Activated CD8-positive, alpha-beta T cell treated with anti-CD3 and anti-CD28 coated beads, Interleukin-2, amount 10 ng/mL, durations not matched to agents 7 days and 5 days (primary cell): ENCODE measurements around the gene RDH12. TPM values are rescaled to one million over a fixed set of nuclear protein-coding genes. Genes with fewer than 3 reads are reported as not detected.
"Not testable (repeated sequence)": the region's sequence is repeated elsewhere in the genome, so short reads cannot be mapped to it uniquely, and the experiment has no call there.

Experiments used
- ATAC-seq: fragments of 150-1000 bp; cut with Tn5 transposase; one replicate; pipeline ENCODE4 v1.10.0; 2021; ENCODE audit warnings: moderate library complexity
- CTCF ChIA-PET: fragments of 350-600 bp; sonication (Branson Sonifier 250); formaldehyde crosslinking; loops from one replicate; lab custom pipeline; 2021; ENCODE audit warnings: antibody characterized with exemption; lab: Charles Lee
- POLR2A ChIA-PET: fragments of 350-600 bp; sonication (Branson Sonifier 250); formaldehyde crosslinking; loops from one replicate; lab custom pipeline; 2021; ENCODE audit warnings: antibody characterized with exemption; lab: Charles Lee
- DNase-seq: peaks from one replicate; pipeline ENCODE4 v3.0.0-alpha.2; 2020
- H3K27ac Mint-ChIP-seq: one replicate; pipeline ENCODE4 v1.8.0; 2021; ENCODE audit warnings: mild to moderate bottlenecking, mixed read lengths
- H3K27me3 Mint-ChIP-seq: one replicate; pipeline ENCODE4 v1.8.0; 2021; ENCODE audit warnings: low read depth, mixed read lengths
- H3K36me3 Mint-ChIP-seq: one replicate; pipeline ENCODE4 v1.8.0; 2021; ENCODE audit warnings: low read depth, mixed read lengths
- H3K4me1 Mint-ChIP-seq: one replicate; pipeline ENCODE4 v1.8.0; 2021; ENCODE audit warnings: low read depth, mixed read lengths
- H3K4me3 Mint-ChIP-seq: one replicate; pipeline ENCODE4 v1.8.0; 2021; ENCODE audit warnings: mild to moderate bottlenecking, mixed read lengths
- H3K9me3 Mint-ChIP-seq: one replicate; pipeline ENCODE4 v1.8.0; 2022; ENCODE audit warnings: mixed read lengths; ENCODE audit not compliant: insufficient read depth
- total RNA-seq, 2 experiments: library from RNA; stranded (reverse); gene quantifications; one replicate each; pipeline ENCODE4 v1.2.3, GENCODE V29; 2021

The RDH12 gene
- total RNA-seq, 2 experiments from 2014 or later, result not detected

- H3K27ac Mint-ChIP-seq, result no peak overlapping the region
These were observed 2.9 kb downstream of the RDH12 start for GRCh38 chr14:67704484-67705089.

DNA sequence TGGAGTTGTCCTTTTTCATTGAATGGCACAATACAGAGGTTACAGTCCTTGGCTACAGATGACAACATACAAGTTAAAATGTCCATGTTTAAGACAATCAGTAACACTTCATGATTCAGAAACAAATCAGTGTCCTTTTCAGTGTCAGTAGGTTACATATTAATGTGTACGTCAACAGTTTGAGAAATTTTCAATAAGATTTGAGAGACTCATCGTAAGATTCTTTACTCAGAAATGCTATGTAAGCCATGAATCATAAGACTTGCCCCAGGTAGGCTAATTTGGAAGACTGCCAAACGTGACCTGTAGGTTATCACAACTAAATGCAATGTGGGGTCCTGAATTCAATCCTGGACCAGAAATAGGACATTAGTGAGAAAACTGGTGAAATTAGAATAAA is 3.5 kb downstream of the RDH12 start:
- POLR2A ChIA-PET, result interaction anchor here (0.8 kb wide), 1 partner anchor 9 kb away, joined by 3 read pairs; no protein-coding TSS in a partner anchor
- ATAC-seq, result no peak
- DNase-seq, result no peak
- Mint-ChIP-seq H3K36me3 (peaks cover 2% of the 10 kb centered on the region), H3K4me1 (peaks cover 3% of the 10 kb centered on the region), H3K27me3 (peaks cover 5% of the 10 kb centered on the region), H3K4me3 (no peak overlapping the region), H3K9me3 (peaks cover 4% of the 10 kb centered on the region), H3K27ac (no peak overlapping the region)
- CTCF ChIA-PET, result interaction anchor here (0.7 to 3.2 kb wide), 28 partner anchors 9 to 346 kb away, joined by 3 to 93 read pairs (median 7); partner anchors contain the start of genes ARG2, ATP6V1D, PIGH and RDH11

More at GRCh38 chr14:67704484-67705089, 2.9 kb downstream of the RDH12 start:
- Mint-ChIP-seq H3K4me3 (no peak overlapping the region), H3K27me3 (peaks cover 5% of the 10 kb centered on the region), H3K9me3 (no peaks in the 10 kb centered on the region), H3K36me3 (no peaks in the 10 kb centered on the region), H3K4me1 (peaks cover 3% of the 10 kb centered on the region)
- ChIA-PET POLR2A (interaction anchor here (0.9 to 1.4 kb wide), 5 partner anchors 9 to 86 kb away, joined by 3 to 7 read pairs (median 3); partner anchors contain the start of gene RDH11), CTCF (interaction anchor here (0.7 to 3.2 kb wide), 51 partner anchors 9 to 1110 kb away, joined by 3 to 93 read pairs (median 4); partner anchors contain the start of genes ARG2, ATP6V1D, PIGH and RDH11)
- DNase-seq (peak; percentile 53), ATAC-seq (peak; percentile 82)

DNA sequence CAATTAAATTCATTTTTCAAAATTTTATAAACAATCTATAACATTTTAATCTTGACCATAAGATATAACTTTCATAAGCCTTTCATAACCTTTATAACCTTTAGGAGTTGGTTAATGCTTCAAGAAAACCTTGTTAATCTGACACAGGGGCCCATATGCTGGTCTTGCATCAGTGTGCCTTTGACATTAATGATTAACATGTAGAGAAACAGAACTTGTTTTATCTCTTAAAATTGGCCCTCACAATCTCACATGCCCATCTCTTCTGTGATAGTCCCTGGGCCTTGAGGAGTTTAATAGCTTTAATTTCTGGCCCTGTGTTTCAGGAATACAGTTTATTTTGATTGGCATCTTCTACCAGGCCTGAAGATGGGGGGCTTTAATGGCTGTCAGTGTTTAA is 7.7 kb downstream of the RDH12 start:
- H3K27me3 Mint-ChIP-seq, result peaks cover 11% of the 10 kb centered on the region
- H3K4me3 Mint-ChIP-seq, DNase-seq, H3K4me1 Mint-ChIP-seq, ATAC-seq, H3K36me3 Mint-ChIP-seq, H3K27ac Mint-ChIP-seq, POLR2A ChIA-PET: not testable (repeated sequence)
- CTCF ChIA-PET, result interaction anchor here (1.3 kb wide), 1 partner anchor 90 kb away, joined by 5 read pairs; no protein-coding TSS in a partner anchor
- peaks cover 13% of the 10 kb centered on the region for H3K9me3 Mint-ChIP-seq

DNA sequence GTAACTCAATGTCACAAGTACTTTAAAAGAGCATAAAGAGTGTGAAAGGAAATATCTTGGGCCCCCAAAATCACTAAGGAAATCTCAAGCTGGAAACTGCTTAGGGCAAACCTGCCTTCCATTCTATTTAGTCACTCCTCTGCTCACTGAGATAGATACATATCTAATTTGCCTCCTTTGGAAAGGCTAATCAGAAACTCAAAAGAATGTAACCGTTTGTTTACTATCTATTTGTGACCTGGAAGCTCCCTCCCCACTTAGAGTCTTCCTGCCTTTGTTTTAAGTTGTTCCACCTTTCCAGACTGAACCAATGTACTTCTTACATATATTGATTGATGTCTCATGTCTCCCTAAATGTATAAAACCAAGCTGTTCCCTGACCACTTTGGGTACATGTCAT is 8.1 kb downstream of the RDH12 start:
- H3K4me1 Mint-ChIP-seq, H3K4me3 Mint-ChIP-seq, H3K36me3 Mint-ChIP-seq, H3K27me3 Mint-ChIP-seq, H3K27ac Mint-ChIP-seq, ATAC-seq, DNase-seq: not testable (repeated sequence)
- POLR2A ChIA-PET, result interaction anchor here (0.7 kb wide), 1 partner anchor 13 kb away, joined by 3 read pairs; no protein-coding TSS in a partner anchor
- peaks cover 13% of the 10 kb centered on the region for H3K9me3 Mint-ChIP-seq
- CTCF ChIA-PET, result interaction anchor here (1.3 kb wide), 1 partner anchor 91 kb away, joined by 5 read pairs; no protein-coding TSS in a partner anchor

- no peak for ATAC-seq
- ChIA-PET POLR2A (interaction anchor here (0.7 kb wide), 1 partner anchor 13 kb away, joined by 3 read pairs; no protein-coding TSS in a partner anchor), CTCF (interaction anchor here (1.3 kb wide), 1 partner anchor 91 kb away, joined by 5 read pairs; no protein-coding TSS in a partner anchor)
- Mint-ChIP-seq H3K4me1 (no peaks in the 10 kb centered on the region), H3K9me3 (peaks cover 13% of the 10 kb centered on the region), H3K27ac (no peak overlapping the region), H3K27me3 (peaks cover 9% of the 10 kb centered on the region), H3K36me3 (peaks cover 8% of the 10 kb centered on the region), H3K4me3 (no peak overlapping the region)
- no peak for DNase-seq
These were observed 8.5 kb downstream of the RDH12 start for GRCh38 chr14:67710209-67710608.

GRCh38 chr14:67717048-67717447 is 15.4 kb downstream of the RDH12 start:
- H3K27ac Mint-ChIP-seq, result no peak overlapping the region
- peaks cover 16% of the 10 kb centered on the region for H3K27me3 Mint-ChIP-seq
- H3K4me1 Mint-ChIP-seq, result no peaks in the 10 kb centered on the region
- POLR2A ChIA-PET, result no interaction called here
- ATAC-seq (no peak), DNase-seq (no peak)
- no peak overlapping the region for H3K4me3 Mint-ChIP-seq
- no peaks in the 10 kb centered on the region for H3K36me3 Mint-ChIP-seq
- H3K9me3 Mint-ChIP-seq, result no peaks in the 10 kb centered on the region
- CTCF ChIA-PET, result interaction anchor here (0.6 to 5.4 kb wide), 2 partner anchors 13 to 17 kb away, joined by 3 to 39 read pairs; no protein-coding TSS in a partner anchor

GRCh38 chr14:67718265-67718664 is 16.6 kb downstream of the RDH12 start:
- peaks cover 22% of the 10 kb centered on the region for H3K27me3 Mint-ChIP-seq
- H3K9me3 Mint-ChIP-seq, result no peaks in the 10 kb centered on the region
- H3K27ac Mint-ChIP-seq, result no peak overlapping the region
- ChIA-PET POLR2A (no interaction called here), CTCF (no interaction called here)
- H3K4me3 Mint-ChIP-seq, result no peak overlapping the region
- ATAC-seq (no peak), DNase-seq (no peak)
- no peaks in the 10 kb centered on the region for H3K36me3 Mint-ChIP-seq
- H3K4me1 Mint-ChIP-seq, result peaks cover 9% of the 10 kb centered on the region

DNA sequence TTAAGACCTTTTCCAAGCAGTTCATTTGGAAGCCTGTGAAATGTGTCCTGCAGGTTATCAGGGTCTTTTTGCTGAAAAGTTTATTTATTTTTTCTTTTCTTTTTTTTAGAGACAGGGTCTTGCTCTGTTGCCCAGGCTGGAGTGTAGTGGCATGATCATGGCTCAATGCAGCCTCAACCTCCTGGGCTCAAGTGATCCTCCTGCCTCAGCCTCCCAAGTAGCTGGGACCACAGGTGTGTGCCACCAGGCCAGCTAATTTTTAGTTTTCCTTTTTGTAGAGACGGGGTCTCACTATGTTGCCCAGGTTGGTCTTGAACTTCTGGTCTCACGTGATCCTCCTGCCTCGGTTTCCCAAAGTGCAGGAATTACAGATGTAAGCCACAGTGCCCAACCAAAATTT is 17.7 kb downstream of the RDH12 start:
- CTCF ChIA-PET, H3K4me1 Mint-ChIP-seq, ATAC-seq, H3K4me3 Mint-ChIP-seq, H3K27ac Mint-ChIP-seq, H3K36me3 Mint-ChIP-seq, DNase-seq, H3K9me3 Mint-ChIP-seq: not testable (repeated sequence)
- peaks cover 25% of the 10 kb centered on the region for H3K27me3 Mint-ChIP-seq
- POLR2A ChIA-PET, result interaction anchor here (0.6 kb wide), 1 partner anchor 161 kb away, joined by 3 read pairs; no protein-coding TSS in a partner anchor

GRCh38 chr14:67719866-67720265 is 18.2 kb downstream of the RDH12 start:
- Mint-ChIP-seq H3K4me3 (no peak overlapping the region), H3K27ac (no peak overlapping the region), H3K27me3 (peaks cover 25% of the 10 kb centered on the region), H3K36me3 (no peaks in the 10 kb centered on the region), H3K9me3 (no peaks in the 10 kb centered on the region), H3K4me1 (peaks cover 9% of the 10 kb centered on the region)
- no peak for ATAC-seq
- ChIA-PET CTCF (no interaction called here), POLR2A (interaction anchor here (0.6 kb wide), 1 partner anchor 162 kb away, joined by 3 read pairs; no protein-coding TSS in a partner anchor)
- DNase-seq, result no peak

GRCh38 chr14:67721875-67722274 is 20.2 kb downstream of the RDH12 start:
- CTCF ChIA-PET, result interaction anchor here (2.1 kb wide), 1 partner anchor 18 kb away, joined by 8 read pairs; no protein-coding TSS in a partner anchor
- H3K27ac Mint-ChIP-seq, result no peak overlapping the region
- H3K27me3 Mint-ChIP-seq, result peaks cover 25% of the 10 kb centered on the region
- DNase-seq (no peak), ATAC-seq (no peak)
- no peaks in the 10 kb centered on the region for H3K9me3 Mint-ChIP-seq
- H3K4me1 Mint-ChIP-seq, result peaks cover 9% of the 10 kb centered on the region
- no peak overlapping the region for H3K4me3 Mint-ChIP-seq
- H3K36me3 Mint-ChIP-seq, result no peaks in the 10 kb centered on the region
- POLR2A ChIA-PET, result interaction anchor here (1.0 kb wide), 1 partner anchor 14 kb away, joined by 3 read pairs; no protein-coding TSS in a partner anchor

DNA sequence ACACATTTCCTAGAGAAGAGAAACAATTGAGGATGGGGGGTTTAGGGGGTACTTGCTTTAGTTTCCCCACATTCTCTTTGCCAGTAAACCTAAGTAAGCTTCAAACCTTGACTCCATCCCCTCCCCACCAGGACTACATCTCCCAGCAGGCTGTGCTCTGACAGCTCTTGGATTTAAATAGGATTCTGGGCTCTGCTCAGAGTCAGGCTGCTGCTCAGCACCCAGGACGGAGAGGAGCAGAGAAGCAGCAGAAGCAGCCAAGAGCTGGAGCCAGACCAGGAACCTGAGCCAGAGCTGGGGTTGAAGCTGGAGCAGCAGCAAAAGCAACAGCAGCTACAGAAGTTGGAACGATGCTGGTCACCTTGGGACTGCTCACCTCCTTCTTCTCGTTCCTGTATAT is 20.6 kb downstream of the RDH12 start:
- H3K4me1 Mint-ChIP-seq, result peaks cover 9% of the 10 kb centered on the region
- H3K4me3 Mint-ChIP-seq, result no peak overlapping the region
- DNase-seq, result no peak
- POLR2A ChIA-PET, result interaction anchor here (1.0 kb wide), 1 partner anchor 14 kb away, joined by 3 read pairs; no protein-coding TSS in a partner anchor
- CTCF ChIA-PET, result interaction anchor here (2.1 kb wide), 1 partner anchor 18 kb away, joined by 8 read pairs; no protein-coding TSS in a partner anchor
- H3K9me3 Mint-ChIP-seq, result no peaks in the 10 kb centered on the region
- no peak for ATAC-seq
- H3K36me3 Mint-ChIP-seq, result no peaks in the 10 kb centered on the region
- no peak overlapping the region for H3K27ac Mint-ChIP-seq
- H3K27me3 Mint-ChIP-seq, result peaks cover 25% of the 10 kb centered on the region

DNA sequence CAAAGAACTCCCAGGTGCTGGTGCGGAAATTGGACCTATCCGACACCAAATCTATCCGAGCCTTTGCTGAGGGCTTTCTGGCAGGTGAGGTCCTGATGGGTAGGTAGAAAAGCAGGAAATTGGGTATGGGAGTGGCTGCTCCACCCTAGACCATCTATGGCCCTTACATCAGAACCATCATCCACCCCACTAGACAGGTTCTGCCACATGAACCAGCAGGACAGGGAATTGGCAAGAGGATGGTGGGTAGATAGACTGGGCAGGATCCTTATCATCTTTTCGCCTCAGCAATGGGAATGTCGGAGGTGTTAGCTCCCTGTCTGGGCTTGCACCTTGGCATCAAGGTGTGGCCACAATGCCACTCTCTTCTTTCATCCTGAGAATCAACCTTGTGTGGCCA is 23.5 kb downstream of the RDH12 start:
- H3K36me3 Mint-ChIP-seq, result no peaks in the 10 kb centered on the region
- peaks cover 21% of the 10 kb centered on the region for H3K27me3 Mint-ChIP-seq
- H3K9me3 Mint-ChIP-seq, result no peaks in the 10 kb centered on the region
- CTCF ChIA-PET, result no interaction called here
- no peak overlapping the region for H3K4me3 Mint-ChIP-seq
- no peak overlapping the region for H3K27ac Mint-ChIP-seq
- ATAC-seq, result no peak
- POLR2A ChIA-PET, result no interaction called here
- peaks cover 9% of the 10 kb centered on the region for H3K4me1 Mint-ChIP-seq
- DNase-seq, result no peak
